Trophoblast cell (in vitro differentiated cells and primary cell): ENCODE results near the gene GLRX3.
A peak's percentile ranks its signal among the peaks of the same experiment; 100 is the strongest.

Experiments used
- DNase-seq, 2 donors: peaks; one replicate each; pipeline ENCODE4 v3.0.0-alpha.2; 2016
- H2AFZ ChIP-seq: 2 replicates; pipeline ENCODE4 v1.6.1; 2013; ENCODE audit warnings: low read length, moderate library complexity, mild to moderate bottlenecking; ENCODE audit not compliant: insufficient read depth, poor library complexity
- H2AK5ac ChIP-seq: 2 replicates; pipeline ENCODE4 v1.6.1; 2013; ENCODE audit warnings: mild to moderate bottlenecking, low read length
- H2BK120ac ChIP-seq: 2 replicates; pipeline ENCODE4 v1.6.1; 2013; ENCODE audit warnings: low read length, mild to moderate bottlenecking, moderate library complexity; ENCODE audit not compliant: insufficient read depth, poor library complexity
- H2BK12ac ChIP-seq: 2 replicates; pipeline ENCODE4 v1.6.1; 2013; ENCODE audit warnings: mild to moderate bottlenecking, low read length, moderate library complexity
- H2BK5ac ChIP-seq: 2 replicates; pipeline ENCODE4 v1.6.1; 2013; ENCODE audit warnings: low read length, low read depth, moderate library complexity, mild to moderate bottlenecking; ENCODE audit not compliant: poor library complexity
- H3K14ac ChIP-seq: 2 replicates; pipeline ENCODE4 v1.6.1; 2013; ENCODE audit warnings: mild to moderate bottlenecking, low read length
- H3K18ac ChIP-seq: 2 replicates; pipeline ENCODE4 v1.6.1; 2013; ENCODE audit warnings: mild to moderate bottlenecking, low read length
- H3K23ac ChIP-seq: 2 replicates; pipeline ENCODE4 v1.6.1; 2013; ENCODE audit warnings: low read length
- H3K27ac ChIP-seq: 2 replicates; pipeline ENCODE4 v1.5.1; 2013; ENCODE audit warnings: low read depth, mild to moderate bottlenecking, inconsistent platforms, low read length, moderate library complexity
- H3K27me3 ChIP-seq: 2 replicates; pipeline ENCODE4 v1.6.1; 2013; ENCODE audit warnings: inconsistent platforms, mild to moderate bottlenecking, low read length, moderate library complexity; ENCODE audit not compliant: insufficient read depth
- H3K36me3 ChIP-seq, 2 experiments: 1 replicate in 1 of 2; 2 replicates in 1 of 2; pipeline ENCODE4 v1.6.1; 2013; ENCODE audit warnings: low read length in 2 of 2, mild to moderate bottlenecking in 2 of 2, moderate library complexity in 1 of 2; ENCODE audit not compliant: insufficient read depth in 2 of 2, control insufficient read depth in 1 of 2
- H3K4ac ChIP-seq: 2 replicates; pipeline ENCODE4 v1.6.1; 2013; ENCODE audit warnings: low read depth, mild to moderate bottlenecking, low read length, moderate library complexity
- H3K4me1 ChIP-seq, 2 experiments: 1 replicate in 1 of 2; 2 replicates in 1 of 2; pipeline ENCODE4 v1.6.1; 2013; ENCODE audit warnings: low read length in 2 of 2, mild to moderate bottlenecking in 2 of 2, moderate library complexity in 1 of 2; ENCODE audit not compliant: insufficient read depth in 2 of 2, control insufficient read depth in 1 of 2
- H3K4me2 ChIP-seq: 2 replicates; pipeline ENCODE4 v1.6.1; 2013; ENCODE audit warnings: inconsistent platforms, mild to moderate bottlenecking, low read length, moderate library complexity
- H3K4me3 ChIP-seq: 2 replicates; pipeline ENCODE4 v1.5.1; 2013; ENCODE audit warnings: mild to moderate bottlenecking, low read depth, low read length, inconsistent platforms
- H3K79me1 ChIP-seq: one replicate; pipeline ENCODE4 v1.6.1; 2013; ENCODE audit warnings: low read length
- H3K79me2 ChIP-seq: 2 replicates; pipeline ENCODE4 v1.6.1; 2013; ENCODE audit warnings: low read length, mild to moderate bottlenecking; ENCODE audit not compliant: control insufficient read depth, insufficient read depth, poor library complexity
- H3K9ac ChIP-seq: 2 replicates; pipeline ENCODE4 v1.6.1; 2013; ENCODE audit warnings: mild to moderate bottlenecking, low read length
- H3K9me3 ChIP-seq: 2 replicates; pipeline ENCODE4 v1.6.1; 2013; ENCODE audit warnings: low read depth, mild to moderate bottlenecking, control low read depth, inconsistent platforms, low read length; ENCODE audit not compliant: insufficient read depth
- H4K12ac ChIP-seq: 2 replicates; pipeline ENCODE4 v1.6.1; 2013; ENCODE audit warnings: low read depth, mild to moderate bottlenecking, low read length, moderate library complexity
- H4K8ac ChIP-seq: 2 replicates; pipeline ENCODE4 v1.6.1; 2013; ENCODE audit warnings: low read depth, mild to moderate bottlenecking, low read length, moderate library complexity
- H4K91ac ChIP-seq: one replicate; pipeline ENCODE4 v1.6.1; 2013; ENCODE audit warnings: low read depth, mild to moderate bottlenecking, low read length, moderate library complexity
- WGBS: extraction: QIAGEN DNeasy Blood & Tissue Kit; methylation state at CpG from one replicate; pipeline ENCODE4 v1.1.7; 2013; ENCODE audit warnings: missing lambda C conversion rate; ENCODE audit not compliant: insufficient read length, insufficient coverage; ENCODE audit errors: extremely low coverage; 5-methylcytosine and 5-hydroxymethylcytosine counted together

The GLRX3 gene

DNA sequence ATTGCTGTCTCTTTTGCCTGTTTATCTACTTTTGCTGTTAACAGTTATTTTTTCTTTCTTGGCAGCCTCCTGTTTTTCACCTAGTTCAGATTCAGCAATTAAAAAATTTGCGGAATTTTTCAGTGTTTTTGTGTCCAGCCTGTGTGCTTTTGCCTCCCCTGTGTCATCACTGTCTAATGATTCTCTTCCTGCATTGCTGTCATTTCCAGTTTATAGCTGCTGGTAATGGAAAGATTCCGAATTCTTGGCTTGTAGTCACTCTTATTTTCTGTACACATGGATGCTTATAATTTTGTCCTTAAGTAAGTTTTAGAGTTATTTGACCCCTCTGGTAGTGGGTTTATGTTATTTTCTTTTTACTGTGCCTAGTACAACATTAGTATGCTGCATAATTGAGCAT is 25.1 kb downstream of the GLRX3 start:
- no peak for DNase-seq
- WGBS: no CpG with 5 or more reads among the region's 2 CpGs
- no peaks in the 10 kb centered on the region for H3K79me2 ChIP-seq

DNA sequence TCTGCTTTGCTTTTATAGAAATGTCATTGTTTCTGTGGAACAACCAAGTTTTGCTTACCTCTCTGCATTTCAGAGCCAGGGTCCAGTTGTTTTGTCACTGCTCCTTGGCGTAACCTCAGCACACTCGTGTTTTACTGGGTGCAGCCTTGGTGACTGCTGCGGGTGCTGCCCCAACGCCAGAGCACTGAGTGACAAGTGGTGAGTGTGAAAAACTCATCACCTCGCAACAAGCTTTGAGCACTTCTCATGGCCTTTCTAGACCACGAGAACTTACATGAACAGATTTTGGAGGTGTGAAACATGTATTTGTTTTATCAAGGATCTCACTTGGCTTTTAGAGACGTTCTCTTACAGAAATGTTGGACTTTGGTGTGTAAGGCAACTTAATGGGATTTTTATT is 31.0 kb downstream of the GLRX3 start:
- no peak overlapping the region for H3K4me2 ChIP-seq

More for the DNA sequence above, 25.1 kb downstream of the GLRX3 start:
- Histone ChIP-seq H2AK5ac (no peak overlapping the region), H3K14ac (no peak overlapping the region), H3K23ac (no peak overlapping the region), H2BK12ac (no peak overlapping the region), H4K8ac (no peak overlapping the region), H2AFZ (no peak overlapping the region), H3K4me3 (no peak overlapping the region), H4K12ac (no peak overlapping the region), H2BK120ac (no peak overlapping the region), H4K91ac (no peak overlapping the region), H3K27me3 (no peaks in the 10 kb centered on the region), H3K9me3 (no peaks in the 10 kb centered on the region), H3K4me2 (no peak overlapping the region), H3K36me3 (peaks cover 9 to 14% of the 10 kb centered on the region in 2 experiments), H3K79me1 (no peaks in the 10 kb centered on the region), H3K4me1 (no peaks in the 10 kb centered on the region), H3K27ac (no peak overlapping the region), H3K9ac (no peak overlapping the region), H3K18ac (no peak overlapping the region), H3K4ac (no peak overlapping the region), H2BK5ac (no peak overlapping the region)

DNA sequence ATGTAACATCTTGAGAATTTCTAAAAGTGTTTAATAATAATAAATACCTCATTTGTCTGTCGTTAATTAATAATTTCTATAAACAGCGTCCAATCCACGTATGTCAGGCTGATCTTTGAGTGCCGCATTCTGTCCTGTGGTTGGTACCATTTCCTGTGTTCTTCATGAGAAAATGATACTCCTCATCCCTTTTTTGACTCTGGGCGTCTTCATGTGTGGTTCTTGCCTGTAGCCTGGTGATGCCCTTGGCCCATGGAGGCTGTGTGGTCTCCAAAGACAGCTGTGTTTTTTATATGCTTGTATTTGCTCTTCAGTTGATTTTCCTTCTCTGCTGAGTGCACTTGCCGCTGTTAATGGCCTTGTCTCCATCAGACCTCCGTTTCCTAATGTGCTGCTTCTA is 31.5 kb downstream of the GLRX3 start:
- Histone ChIP-seq H3K18ac (no peak overlapping the region), H3K23ac (no peak overlapping the region), H4K12ac (no peak overlapping the region), H3K9ac (no peak overlapping the region), H3K27ac (no peak overlapping the region), H3K4me1 (no peaks in the 10 kb centered on the region), H3K36me3 (peaks cover 19 to 24% of the 10 kb centered on the region in 2 experiments), H3K27me3 (no peaks in the 10 kb centered on the region), H4K8ac (no peak overlapping the region), H3K14ac (no peak overlapping the region), H2BK120ac (no peak overlapping the region), H3K79me2 (no peaks in the 10 kb centered on the region), H2BK12ac (no peak overlapping the region), H2AK5ac (no peak overlapping the region), H2BK5ac (no peak overlapping the region), H3K79me1 (no peaks in the 10 kb centered on the region), H3K4ac (no peak overlapping the region), H4K91ac (no peak overlapping the region), H3K4me2 (no peak overlapping the region), H3K4me3 (no peak overlapping the region), H2AFZ (no peak overlapping the region), H3K9me3 (no peaks in the 10 kb centered on the region)
- DNase-seq: no peak
- WGBS: no CpG with 5 or more reads among the region's 7 CpGs

More for the DNA sequence above, 31.0 kb downstream of the GLRX3 start:
- Histone ChIP-seq H4K8ac (no peak overlapping the region), H3K23ac (no peak overlapping the region), H3K27me3 (no peaks in the 10 kb centered on the region), H3K18ac (no peak overlapping the region), H2BK120ac (no peak overlapping the region), H4K12ac (peak overlapping the region; percentile 36), H2BK5ac (no peak overlapping the region), H3K4me3 (no peak overlapping the region), H3K4me1 (no peaks in the 10 kb centered on the region), H3K79me2 (no peaks in the 10 kb centered on the region), H3K36me3 (peaks cover 21 to 28% of the 10 kb centered on the region in 2 experiments), H4K91ac (no peak overlapping the region), H3K27ac (no peak overlapping the region), H2BK12ac (no peak overlapping the region), H3K14ac (no peak overlapping the region), H3K4ac (no peak overlapping the region), H3K9me3 (no peaks in the 10 kb centered on the region), H2AK5ac (no peak overlapping the region), H3K9ac (no peak overlapping the region), H2AFZ (no peak overlapping the region), H3K79me1 (no peaks in the 10 kb centered on the region)
- WGBS: no CpG with 5 or more reads among the region's 7 CpGs
- DNase-seq: no peak

DNA sequence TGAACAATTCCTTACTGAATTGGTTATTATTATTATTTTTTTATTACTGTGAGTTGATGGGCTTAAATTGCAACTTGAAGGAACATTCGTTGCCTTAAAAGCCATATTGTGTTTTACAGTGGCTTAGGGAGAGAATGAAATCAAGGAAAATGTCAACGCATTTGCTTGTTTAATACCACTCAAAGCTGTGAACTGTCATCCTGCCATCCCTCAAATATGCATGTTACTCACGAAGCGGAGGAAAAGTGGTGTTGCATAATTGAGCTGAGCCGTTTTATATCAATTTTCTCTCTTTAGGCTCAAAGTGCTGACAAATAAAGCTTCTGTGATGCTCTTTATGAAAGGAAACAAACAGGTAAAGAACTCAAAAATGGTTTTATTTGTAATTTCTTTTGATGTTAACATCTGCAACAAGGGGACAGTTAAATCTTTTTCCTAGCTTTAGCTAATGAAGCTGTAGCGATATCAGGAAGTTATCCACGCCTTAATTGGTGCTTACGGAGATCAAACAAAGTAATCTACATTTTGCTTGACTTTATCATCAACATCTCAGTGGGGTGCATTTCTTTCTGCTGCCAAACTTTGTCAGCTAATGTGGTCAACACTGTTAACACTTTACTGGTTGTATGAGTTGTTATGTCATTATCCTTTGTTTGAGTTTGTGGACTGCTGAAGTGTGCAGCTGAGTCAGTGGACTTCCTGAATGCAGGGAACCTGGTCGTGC is 33.1 kb downstream of the GLRX3 start:
- Histone ChIP-seq H3K14ac (no peak overlapping the region), H2AK5ac (no peak overlapping the region), H3K18ac (no peak overlapping the region), H4K91ac (no peak overlapping the region), H4K12ac (no peak overlapping the region), H2BK120ac (no peak overlapping the region), H4K8ac (no peak overlapping the region), H3K27me3 (no peaks in the 10 kb centered on the region), H3K9ac (no peak overlapping the region), H3K79me1 (no peaks in the 10 kb centered on the region), H3K9me3 (no peaks in the 10 kb centered on the region), H3K4ac (no peak overlapping the region), H3K79me2 (no peaks in the 10 kb centered on the region), H3K4me2 (no peak overlapping the region), H2AFZ (no peak overlapping the region), H3K4me1 (no peaks in the 10 kb centered on the region), H2BK5ac (no peak overlapping the region), H3K23ac (no peak overlapping the region), H3K4me3 (no peak overlapping the region), H3K36me3 (peaks cover 26 to 35% of the 10 kb centered on the region in 2 experiments), H2BK12ac (no peak overlapping the region), H3K27ac (no peak overlapping the region)
- no CpG with 5 or more reads among the region's 9 CpGs for WGBS
- no peak for DNase-seq
